Testis (tissue), 3 donors: ENCODE data around the gene DOCK9. TPM values are rescaled to one million over a fixed set of nuclear protein-coding genes. Genes with fewer than 3 reads are reported as not detected.

ENCODE experiments used
- DNase-seq: peaks from one replicate; pipeline ENCODE4 v3.0.0-alpha.2; 2019
- H3K27ac ChIP-seq, 2 donors: fragments of 200-600 bp; sonication (generic); one replicate each; pipeline ENCODE4 v1.5.1; 2019
- H3K27me3 ChIP-seq: fragments of 200-600 bp; sonication (generic); one replicate; pipeline ENCODE4 v1.5.1; 2019
- H3K36me3 ChIP-seq: fragments of 200-600 bp; sonication (generic); one replicate; pipeline ENCODE4 v1.5.1; 2017; ENCODE audit warnings: low read depth; ENCODE audit errors: missing control alignments
- H3K4me1 ChIP-seq: fragments of 200-600 bp; sonication (generic); one replicate; pipeline ENCODE4 v1.5.1; 2019
- H3K4me3 ChIP-seq, 2 donors: fragments of 200-600 bp; sonication (generic); one replicate each; pipeline ENCODE4 v1.5.1; 2017 to 2019
- H3K9me3 ChIP-seq: fragments of 200-600 bp; sonication (generic); one replicate; pipeline ENCODE4 v1.5.1; 2017
- POLR2A ChIP-seq: fragments of 450-650 bp; IDR thresholded peaks from one replicate; pipeline ENCODE4 v1.6.1; 2017; ENCODE audit warnings: antibody characterized with exemption, mild to moderate bottlenecking, moderate library complexity
- WGBS, 2 donors: methylation state at CpG; one replicate each; pipeline ENCODE4 v1.1.5; 2018; 5-methylcytosine and 5-hydroxymethylcytosine counted together
- intact Hi-C: fragments of 100-400 bp; cut with DNase I; formaldehyde crosslinking; loops from one replicate; pipeline ENCODE4 v1.15.1; 2023; ENCODE audit warnings: low total_unique reads
- polyA plus RNA-seq: library from polyadenylated mRNA; stranded (reverse); fragments of 350-450 nt; fragmentation: Illumina TruSeq; extraction: RNeasy Lipid Tissue Mini Kit (QIAGEN cat#74804); gene quantifications from one replicate; pipeline ENCODE4 v1.2.3, GENCODE V29; 2014; ENCODE audit warnings: low read depth, low replicate concordance; ENCODE audit not compliant: insufficient read depth
- total RNA-seq, 2 donors: library from RNA; depleted of rRNA; stranded (reverse); fragments of >200 nt; gene quantifications; one replicate each; pipeline ENCODE4 v1.2.3, GENCODE V29; 2016
- TF ChIP-seq, protein P1 (sequence below), 3 experiments: fragments of 450-650 bp in 2 of 3; fragments of 200-600 bp in 1 of 3; sonication (generic) in 1 of 3; IDR thresholded peaks; one replicate each; pipeline ENCODE4 v1.5.1; 2016 to 2019; ENCODE audit warnings: antibody characterized with exemption in 3 of 3, mild to moderate bottlenecking in 2 of 3, moderate library complexity in 1 of 3

Gene DOCK9
- total and polyA plus RNA-seq, 3 donors from 2014 or later, result 48.0 to 74.9 (median 63.4) TPM

DNA sequence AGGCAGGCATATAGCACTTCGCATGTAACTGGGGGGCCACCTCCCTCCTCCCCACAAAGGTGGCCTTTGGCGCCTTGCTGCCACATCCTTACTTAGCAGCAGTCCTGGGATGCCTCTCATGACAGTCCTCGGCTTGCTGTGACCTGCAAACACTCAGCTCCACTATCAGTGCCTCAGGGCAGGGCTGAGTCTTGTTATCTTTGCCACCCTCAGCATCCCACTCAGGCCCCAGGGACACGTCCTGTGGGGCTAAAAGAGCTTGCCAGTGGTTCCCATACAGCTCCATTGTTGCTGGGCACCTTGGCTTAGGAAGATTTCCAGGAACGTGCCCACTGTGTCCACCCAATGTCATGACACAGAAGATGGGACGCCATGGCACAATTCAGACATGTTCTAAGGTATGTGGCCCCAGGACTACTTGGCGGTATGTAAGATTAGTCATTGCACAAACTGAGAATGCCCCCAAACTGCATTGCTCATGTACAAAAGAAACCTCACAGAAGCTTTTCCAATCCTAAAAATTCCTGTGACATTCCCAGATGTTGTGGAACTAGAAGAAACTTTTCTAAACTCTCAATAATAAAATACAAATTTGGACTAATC is 16.3 kb downstream of the DOCK9 start:
- Histone ChIP-seq H3K4me1 (peaks cover 13% of the 10 kb centered on the region), H3K9me3 (no peaks in the 10 kb centered on the region), H3K4me3 (no peak overlapping the region), H3K36me3 (no peaks in the 10 kb centered on the region), H3K27ac (no peak overlapping the region), H3K27me3 (no peaks in the 10 kb centered on the region)
- no peak for DNase-seq
- no peak for TF ChIP-seq POLR2A
- TF ChIP-seq, protein P1, sequence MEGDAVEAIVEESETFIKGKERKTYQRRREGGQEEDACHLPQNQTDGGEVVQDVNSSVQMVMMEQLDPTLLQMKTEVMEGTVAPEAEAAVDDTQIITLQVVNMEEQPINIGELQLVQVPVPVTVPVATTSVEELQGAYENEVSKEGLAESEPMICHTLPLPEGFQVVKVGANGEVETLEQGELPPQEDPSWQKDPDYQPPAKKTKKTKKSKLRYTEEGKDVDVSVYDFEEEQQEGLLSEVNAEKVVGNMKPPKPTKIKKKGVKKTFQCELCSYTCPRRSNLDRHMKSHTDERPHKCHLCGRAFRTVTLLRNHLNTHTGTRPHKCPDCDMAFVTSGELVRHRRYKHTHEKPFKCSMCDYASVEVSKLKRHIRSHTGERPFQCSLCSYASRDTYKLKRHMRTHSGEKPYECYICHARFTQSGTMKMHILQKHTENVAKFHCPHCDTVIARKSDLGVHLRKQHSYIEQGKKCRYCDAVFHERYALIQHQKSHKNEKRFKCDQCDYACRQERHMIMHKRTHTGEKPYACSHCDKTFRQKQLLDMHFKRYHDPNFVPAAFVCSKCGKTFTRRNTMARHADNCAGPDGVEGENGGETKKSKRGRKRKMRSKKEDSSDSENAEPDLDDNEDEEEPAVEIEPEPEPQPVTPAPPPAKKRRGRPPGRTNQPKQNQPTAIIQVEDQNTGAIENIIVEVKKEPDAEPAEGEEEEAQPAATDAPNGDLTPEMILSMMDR (IDR thresholded peaks at IDR 0.05), result no peak
- WGBS, 2 donors, result 79 to 91% methylated on average over 7 of the region's 7 CpGs
- intact Hi-C loops, result no loop called here

GRCh38 chr13:98960606-98961502 is 17.0 kb downstream of the DOCK9 start:
- Histone ChIP-seq H3K27me3 (no peaks in the 10 kb centered on the region), H3K27ac (no peak overlapping the region), H3K36me3 (no peaks in the 10 kb centered on the region), H3K4me1 (peaks cover 13% of the 10 kb centered on the region), H3K9me3 (no peaks in the 10 kb centered on the region), H3K4me3 (no peak overlapping the region)
- 87 to 89% methylated on average over 11 of the region's 11 CpGs for WGBS, 2 donors
- intact Hi-C loops, result no loop called here
- DNase-seq, result no peak
- no peak for TF ChIP-seq POLR2A
- TF ChIP-seq, protein P1 (IDR thresholded peaks at IDR 0.05), result no peak

- intact Hi-C loops, result no loop called here
- WGBS, 2 donors, result 74 to 80% methylated on average over 14 of the region's 14 CpGs
- no peak for DNase-seq
- Histone ChIP-seq H3K4me3 (no peak overlapping the region), H3K9me3 (no peaks in the 10 kb centered on the region), H3K4me1 (peaks cover 13% of the 10 kb centered on the region), H3K27me3 (no peaks in the 10 kb centered on the region), H3K27ac (no peak overlapping the region), H3K36me3 (no peaks in the 10 kb centered on the region)
- no peak for TF ChIP-seq POLR2A
- TF ChIP-seq, protein P1 (IDR thresholded peaks at IDR 0.05), result no peak
These were observed 17.9 kb downstream of the DOCK9 start for GRCh38 chr13:98959786-98960605.

- intact Hi-C loops, result no loop called here
- DNase-seq, result no peak
- no peaks in the 10 kb centered on the region for H3K27me3 ChIP-seq
- TF ChIP-seq POLR2A, result no peak
- TF ChIP-seq, protein P1 (IDR thresholded peaks at IDR 0.05), result no peak
- no peaks in the 10 kb centered on the region for H3K9me3 ChIP-seq
- no peak overlapping the region for H3K27ac ChIP-seq
- H3K4me1 ChIP-seq, result peaks cover 13% of the 10 kb centered on the region
- no peaks in the 10 kb centered on the region for H3K36me3 ChIP-seq
- WGBS, 2 donors, result 78 to 79% methylated on average over 2 of the region's 2 CpGs
- H3K4me3 ChIP-seq, result no peak overlapping the region
These were observed 18.6 kb downstream of the DOCK9 start for GRCh38 chr13:98959291-98959690.
